ENCODE measurements around the gene SDC1. TPM values are rescaled to one million over a fixed set of nuclear protein-coding genes. Genes with fewer than 3 reads are reported as not detected.
A peak's percentile ranks its signal among the peaks of the same experiment; 100 is the strongest.

SDC1 gene
- total and polyA plus RNA-seq, 2 of the 8 experiments (the other 6 are each of a cell fraction or from before 2014, with no cell fraction given) = 45.3 to 73.3 TPM

DNA sequence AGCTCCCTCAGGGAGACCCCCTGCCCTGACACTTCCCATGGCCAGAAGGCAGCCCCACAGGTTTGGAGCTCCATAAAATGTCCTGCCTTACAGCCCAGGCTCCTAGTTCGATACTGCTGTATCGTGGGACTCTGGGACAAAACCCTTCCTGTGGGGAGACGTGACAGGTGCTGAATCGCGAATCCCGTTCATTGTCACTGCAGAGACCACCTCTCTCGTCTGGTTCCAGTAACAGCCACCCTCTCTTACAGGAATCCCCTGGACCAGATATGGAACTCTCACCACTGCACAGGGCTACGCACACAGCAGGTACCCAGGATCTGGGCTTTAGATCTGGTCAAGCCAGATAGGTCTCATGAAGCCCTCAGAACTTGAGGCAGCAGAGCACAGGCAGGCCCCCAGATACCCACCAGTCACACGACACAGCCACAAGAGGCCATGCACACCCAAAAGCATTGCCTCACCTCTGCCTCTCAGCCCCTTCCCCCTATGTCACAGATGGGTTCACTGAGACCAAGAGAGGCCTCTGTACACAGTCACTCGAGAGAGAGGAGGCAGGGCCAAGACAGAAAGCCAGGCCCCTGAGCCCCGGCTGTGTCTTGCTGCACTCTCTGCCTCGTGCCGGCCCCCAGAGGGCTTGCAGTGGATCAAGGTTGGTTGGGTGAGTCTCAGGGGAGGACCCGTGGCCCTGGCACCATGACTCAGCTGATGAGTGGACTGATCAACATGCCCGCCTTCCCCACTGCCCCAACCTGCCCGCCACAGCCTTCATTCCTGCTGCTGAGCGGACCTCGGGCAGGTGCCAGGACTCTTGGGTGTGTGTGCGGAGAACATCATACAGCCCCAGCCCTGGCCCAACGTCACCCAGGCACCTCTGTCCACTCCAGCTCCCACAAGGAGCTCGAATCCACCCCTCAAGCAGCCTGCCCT lies 7.6 kb downstream of the SDC1 start:
- no peak overlapping the region for H2BK20ac ChIP-seq (ENCODE audit: low read length)
- TF ChIP-seq SIRT6 (IDR thresholded peaks at IDR 0.05; ENCODE audit: low read length) = no peak

More for the DNA sequence above, 7.6 kb downstream of the SDC1 start:
- no peak overlapping the region for H3K14ac ChIP-seq (ENCODE audit: insufficient read length)
- no peak overlapping the region for H2BK12ac ChIP-seq (ENCODE audit: low read depth, low read length)
- no peak overlapping the region for H4K91ac ChIP-seq (replicated peaks; ENCODE audit: insufficient read length, low read length)
- peaks cover 0 to 26% (median 11%) of the 10 kb centered on the region in 4 experiments; a peak in 6 of 7 replicates for H3K4me1 ChIP-seq (replicated peaks in 1 of 4; ENCODE audit: control insufficient read depth in 3 of 4, insufficient read depth in 4 of 4, low read length in 3 of 4)
- no peak overlapping the region for H3K4me3 ChIP-seq (ENCODE audit: extremely low read depth in 1 of 4, insufficient read depth in 2 of 4, low read depth in 3 of 4, low read length in 4 of 4)
- H2AFZ ChIP-seq (ENCODE audit: low read length) = no peak overlapping the region
- no peak overlapping the region for H3K4me2 ChIP-seq (ENCODE audit: insufficient read depth in 1 of 2, low read depth in 2 of 2, low read length in 2 of 2)
- no peak for DNase-seq (ENCODE audit: low read depth in 1 of 2, low spot score in 2 of 2)
- H3K79me2 ChIP-seq (ENCODE audit: control insufficient read depth in 1 of 2, insufficient read depth in 2 of 2, low read length in 2 of 2) = peaks cover 10 to 94% of the 10 kb centered on the region in 2 experiments
- H3K27ac ChIP-seq (ENCODE audit: low read depth, low read length) = no peak overlapping the region
- H3K36me3 ChIP-seq (ENCODE audit: control insufficient read depth in 2 of 4, insufficient read depth in 4 of 4, low read length in 3 of 4) = peaks cover 0 to 6% (median 1%) of the 10 kb centered on the region in 4 experiments; a peak in 4 of 8 replicates
- H4K5ac ChIP-seq (ENCODE audit: insufficient read length, low read depth, low read length) = no peak overlapping the region
- H3K18ac ChIP-seq (ENCODE audit: extremely low read depth, low read length) = no peak overlapping the region
- no peaks in the 10 kb centered on the region for H3K9me3 ChIP-seq (ENCODE audit: insufficient read depth in 2 of 2, low read depth in 1 of 2, low read length in 1 of 2)
- no peak overlapping the region for H3K23ac ChIP-seq (ENCODE audit: insufficient read length)
- CTCF ChIA-PET (ENCODE audit: partially characterized antibody) = interaction anchor here (1.0 to 1.7 kb wide), 7 partner anchors 8 to 112 kb away, joined by 3 to 9 read pairs (median 3); partner anchors contain the start of gene SDC1
- H2BK5ac ChIP-seq (ENCODE audit: low read depth, low read length) = 0 out of 2 replicates have a peak overlapping the region, but pooled peaks have one; percentile 80
- H3K56ac ChIP-seq (replicated peaks; ENCODE audit: insufficient read length, low read depth, low read length) = no peak overlapping the region
- no peak overlapping the region for H3K4ac ChIP-seq (replicated peaks; ENCODE audit: insufficient read length, low read depth, low read length)
- no peaks in the 10 kb centered on the region for H3K27me3 ChIP-seq (replicated peaks in 1 of 4; ENCODE audit: control insufficient read depth in 3 of 4, extremely low read depth in 1 of 4, insufficient read depth in 3 of 4, low read length in 3 of 4)
- no peak overlapping the region; the same call in 1 of the 2 replicates for H4K8ac ChIP-seq (ENCODE audit: extremely low read depth, insufficient read depth, low read length)
- peaks cover 37 to 54% of the 10 kb centered on the region in 2 experiments for H4K20me1 ChIP-seq (replicated peaks in 1 of 2; ENCODE audit: control insufficient read depth in 1 of 2, insufficient read depth in 2 of 2, low read length in 2 of 2)
- H3K23me2 ChIP-seq (ENCODE audit: low read depth, low read length) = peaks cover 4% of the 10 kb centered on the region; the same call in 1 of the 2 replicates
- H2BK15ac ChIP-seq (ENCODE audit: low read length) = no peak overlapping the region
- no peak overlapping the region for H2BK120ac ChIP-seq (replicated peaks; ENCODE audit: low read depth, low read length)
- POLR2A ChIA-PET (ENCODE audit: partially characterized antibody) = interaction anchor here (1.1 to 3.8 kb wide), 4 partner anchors 8 to 15 kb away, joined by 3 to 19 read pairs (median 4); partner anchors contain the start of gene SDC1
- no peak for FAIRE-seq
- H3K9ac ChIP-seq (replicated peaks in 1 of 4; ENCODE audit: extremely low read depth in 1 of 4, low read depth in 3 of 4, low read length in 3 of 4) = no peak overlapping the region
- 91% methylated on average over 21 of the region's 21 CpGs; no CpG with 5 or more reads in 1 of the 2 experiments for WGBS, 2 experiments (ENCODE audit: extremely low coverage in 1 of 2, insufficient coverage in 1 of 2, insufficient read length in 1 of 2, insufficient replicate concordance in 2 of 2, low coverage in 1 of 2, low lambda C conversion rate in 2 of 2, missing lambda C conversion rate in 1 of 2)
- H2AK5ac ChIP-seq (ENCODE audit: low read depth, low read length) = no peak overlapping the region
- H3K79me1 ChIP-seq (ENCODE audit: low read depth, low read length) = peaks cover 53% of the 10 kb centered on the region
